Activated CD8-positive, alpha-beta memory T cell treated with anti-CD3 and anti-CD28 coated beads, Interleukin-2, amount 50 U/mL, for 24 hours (primary cell): ENCODE results near the gene TRAPPC12.
"Not testable (repeated sequence)": the region's sequence is repeated elsewhere in the genome, so short reads cannot be mapped to it uniquely, and the experiment has no call there.

Experiments used
- DNase-seq: peaks from one replicate; pipeline ENCODE4 v3.0.0-alpha.2; 2020; ENCODE audit errors: extremely low read depth

The TRAPPC12 gene

GRCh38 chr2:3505771-3506170, 126.3 kb downstream of the TRAPPC12 start:
- no peak for DNase-seq

DNA sequence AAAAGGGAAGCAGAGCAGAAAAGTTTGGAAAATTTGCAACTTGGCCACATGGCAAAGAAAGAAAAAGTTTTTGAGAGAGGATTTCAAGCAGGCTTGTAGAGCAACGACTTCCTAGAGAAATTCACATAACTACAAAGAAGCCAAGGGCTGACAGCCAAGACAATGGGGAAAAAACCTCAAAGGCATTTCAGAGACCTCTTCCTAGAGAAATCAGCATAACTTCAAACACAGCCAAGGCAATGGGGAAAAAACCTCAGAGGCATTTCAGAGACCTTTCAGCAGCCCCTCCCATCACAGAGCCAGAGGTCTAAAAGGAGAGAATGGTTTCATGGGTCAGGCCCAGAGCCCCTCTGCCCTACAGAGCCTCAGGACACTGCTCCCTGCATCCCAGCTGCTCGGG, 132.6 kb downstream of the TRAPPC12 start:
- no peak for DNase-seq

- DNase-seq, result no peak
These were observed 133.7 kb downstream of the TRAPPC12 start for GRCh38 chr2:3513026-3513810.

DNA sequence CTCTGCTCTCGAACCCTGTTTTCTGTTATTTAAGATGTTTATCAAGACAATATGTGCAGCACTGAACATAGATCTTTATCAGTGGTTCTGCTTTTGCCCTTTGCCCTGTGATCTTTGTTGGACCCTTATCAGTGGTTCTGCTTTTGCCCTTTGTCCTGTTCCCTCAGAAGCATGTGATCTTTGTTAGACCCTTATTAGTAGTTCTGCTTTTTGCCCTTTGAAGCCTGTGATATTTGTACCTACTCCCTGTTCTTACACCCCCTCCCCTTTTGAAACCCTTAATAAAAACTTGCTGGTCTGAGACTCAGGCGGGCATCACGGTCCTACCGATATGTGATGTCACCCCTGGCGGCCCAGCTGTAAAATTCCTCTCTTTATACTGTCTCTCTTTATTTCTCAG, 135.9 kb downstream of the TRAPPC12 start:
- not testable (repeated sequence) for DNase-seq

DNA sequence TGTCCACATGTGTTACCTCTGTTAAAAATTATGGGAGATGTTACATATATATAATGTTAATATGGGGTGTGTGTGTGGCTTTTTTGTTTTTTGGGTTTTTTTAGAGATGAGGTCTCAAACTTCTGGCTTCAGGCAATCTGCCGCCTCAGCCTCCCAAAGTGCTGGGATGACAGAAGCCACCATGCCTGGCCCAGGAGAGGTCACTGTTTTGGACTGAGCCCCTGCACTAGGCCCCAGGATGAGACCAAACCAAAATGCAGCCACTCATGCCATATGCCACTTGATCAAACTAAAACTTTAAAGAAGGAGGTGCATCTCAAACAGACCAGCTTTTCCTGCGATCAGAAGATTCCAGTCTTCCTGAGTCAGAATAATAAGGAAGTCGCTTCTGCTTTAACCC, 137.3 kb downstream of the TRAPPC12 start:
- no peak for DNase-seq

DNA sequence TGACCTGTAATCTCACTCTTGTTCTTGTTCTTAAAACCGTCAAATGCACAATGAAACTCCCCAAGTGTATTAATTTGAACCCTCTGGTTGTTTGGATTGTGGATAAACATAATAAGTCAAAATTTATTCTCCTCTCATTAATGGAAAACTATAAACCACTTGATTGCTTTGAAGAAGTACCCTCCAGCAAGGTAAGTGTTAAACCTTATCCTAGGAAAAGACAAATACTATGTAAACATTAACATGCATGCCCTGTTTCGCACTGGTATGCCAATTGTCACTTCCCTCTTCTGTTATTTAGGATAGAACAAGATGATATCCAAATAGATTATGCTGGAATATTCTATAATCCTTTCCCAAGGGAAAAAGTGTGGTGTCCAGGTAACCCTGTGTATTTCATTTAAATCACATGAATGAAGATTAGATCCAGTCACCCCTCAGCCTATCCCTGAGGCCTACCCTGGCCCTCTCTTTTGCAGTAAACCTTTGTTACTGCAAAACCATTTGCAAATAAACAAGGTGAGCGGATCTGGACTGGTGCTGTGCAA, 138.5 kb downstream of the TRAPPC12 start:
- DNase-seq, result no peak

GRCh38 chr2:3518496-3519254, 139.2 kb downstream of the TRAPPC12 start:
- peak; percentile 94 for DNase-seq

DNA sequence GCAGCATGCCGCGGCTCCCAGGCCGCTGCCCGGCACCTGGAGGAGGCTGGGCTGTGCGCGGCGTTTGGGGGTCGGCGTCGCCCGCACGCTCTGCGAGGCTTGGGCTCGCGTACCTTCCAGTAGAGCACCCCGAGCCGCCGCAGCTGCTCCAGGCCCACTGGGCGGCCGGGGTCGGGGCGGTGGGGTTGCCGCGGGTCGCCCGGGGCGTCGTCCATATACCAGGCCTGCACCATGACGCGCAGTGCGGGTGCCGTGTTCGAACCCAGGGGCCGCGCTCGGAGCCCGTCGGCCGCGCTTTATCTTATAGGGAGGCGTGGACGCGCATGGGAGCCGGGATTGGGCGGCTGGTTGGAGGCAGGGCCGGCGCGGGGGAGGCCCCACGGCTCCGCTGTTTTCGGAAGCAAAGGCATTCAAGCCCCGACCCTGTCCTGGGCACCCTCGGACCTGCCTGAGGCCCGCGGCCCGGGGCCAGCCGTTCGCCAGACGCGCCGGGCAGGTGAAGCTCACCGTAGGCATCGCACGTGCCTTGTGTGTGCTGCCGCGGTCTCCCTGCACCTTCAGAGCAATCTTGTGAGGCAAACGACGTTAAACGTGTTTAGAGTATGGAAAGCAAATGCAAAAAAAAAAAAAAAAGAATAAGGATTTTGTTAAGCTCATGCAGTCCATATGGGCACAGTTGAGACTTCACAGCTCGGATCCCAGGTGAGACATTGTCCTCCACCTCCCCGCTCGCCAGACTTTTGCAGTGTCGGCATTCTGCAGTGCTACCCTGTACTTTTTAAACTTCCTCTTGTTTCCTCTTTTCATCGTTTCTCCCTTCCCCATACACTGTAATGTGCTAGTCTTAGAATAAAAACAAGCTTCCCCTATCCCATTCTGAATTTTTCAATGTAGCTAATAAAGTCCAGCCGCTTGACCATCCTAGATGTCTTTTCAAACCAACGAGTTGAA, 140.0 kb downstream of the TRAPPC12 start, which contains the start of gene ADI1:
TSS of gene ADI1 (minus strand) at position 277 of the 951 bp plus-strand sequence. CDS start at position 233, 44 bp downstream.
- peak; percentile 53 for DNase-seq

GRCh38 chr2:3520591-3520990, 141.1 kb downstream of the TRAPPC12 start:
- no peak for DNase-seq

- DNase-seq, result no peak
These were observed 143.5 kb downstream of the TRAPPC12 start for GRCh38 chr2:3522961-3523421.

GRCh38 chr2:3523551-3524041, 144.1 kb downstream of the TRAPPC12 start:
- no peak for DNase-seq

GRCh38 chr2:3526871-3527270, 147.4 kb downstream of the TRAPPC12 start:
- no peak for DNase-seq

GRCh38 chr2:3527886-3528785, 148.6 kb downstream of the TRAPPC12 start:
- DNase-seq, result no peak
